Measurements from ENCODE around the gene DNAH12. TPM values are rescaled to one million over a fixed set of nuclear protein-coding genes. Genes with fewer than 3 reads are reported as not detected.

The DNAH12 gene
- total RNA-seq, 3 donors from 2014 or later = 0.15 to 0.33 (median 0.32) TPM

DNA sequence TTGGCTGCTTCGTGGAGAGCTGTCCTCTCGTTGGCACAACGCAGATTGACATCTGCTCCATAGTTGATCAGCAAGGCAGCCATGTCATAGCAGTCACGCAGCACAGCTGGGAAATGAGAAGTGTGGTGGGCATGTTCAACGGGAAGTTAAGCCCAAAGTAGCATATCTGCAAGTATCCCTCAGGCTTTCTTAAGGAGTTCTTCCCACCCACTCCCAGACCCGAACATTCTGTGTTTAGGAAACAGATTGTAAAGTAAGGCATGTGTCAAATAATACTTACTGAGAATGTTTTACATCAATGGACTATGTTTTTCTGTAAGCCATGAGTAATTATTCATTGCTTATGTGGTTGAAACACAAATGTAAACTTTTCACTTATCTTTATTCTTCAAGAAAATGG, 260.8 kb downstream of the DNAH12 start:
- Histone ChIP-seq H3K27ac (no peak overlapping the region), H3K4me1 (no peaks in the 10 kb centered on the region), H3K36me3 (no peaks in the 10 kb centered on the region), H3K4me3 (no peak overlapping the region), H3K9me3 (no peaks in the 10 kb centered on the region), H3K27me3 (no peaks in the 10 kb centered on the region)
- no peak for TF ChIP-seq POLR2AphosphoS5 (IDR thresholded peaks at IDR 0.05)
- TF ChIP-seq, protein P1, sequence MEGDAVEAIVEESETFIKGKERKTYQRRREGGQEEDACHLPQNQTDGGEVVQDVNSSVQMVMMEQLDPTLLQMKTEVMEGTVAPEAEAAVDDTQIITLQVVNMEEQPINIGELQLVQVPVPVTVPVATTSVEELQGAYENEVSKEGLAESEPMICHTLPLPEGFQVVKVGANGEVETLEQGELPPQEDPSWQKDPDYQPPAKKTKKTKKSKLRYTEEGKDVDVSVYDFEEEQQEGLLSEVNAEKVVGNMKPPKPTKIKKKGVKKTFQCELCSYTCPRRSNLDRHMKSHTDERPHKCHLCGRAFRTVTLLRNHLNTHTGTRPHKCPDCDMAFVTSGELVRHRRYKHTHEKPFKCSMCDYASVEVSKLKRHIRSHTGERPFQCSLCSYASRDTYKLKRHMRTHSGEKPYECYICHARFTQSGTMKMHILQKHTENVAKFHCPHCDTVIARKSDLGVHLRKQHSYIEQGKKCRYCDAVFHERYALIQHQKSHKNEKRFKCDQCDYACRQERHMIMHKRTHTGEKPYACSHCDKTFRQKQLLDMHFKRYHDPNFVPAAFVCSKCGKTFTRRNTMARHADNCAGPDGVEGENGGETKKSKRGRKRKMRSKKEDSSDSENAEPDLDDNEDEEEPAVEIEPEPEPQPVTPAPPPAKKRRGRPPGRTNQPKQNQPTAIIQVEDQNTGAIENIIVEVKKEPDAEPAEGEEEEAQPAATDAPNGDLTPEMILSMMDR (IDR thresholded peaks at IDR 0.05) = no peak
- no peak for DNase-seq (ENCODE audit: low spot score in 2 of 2)
- intact Hi-C loops (cut with DNase I; ENCODE audit: low total_unique reads) = no loop called here

- no peaks in the 10 kb centered on the region for H3K36me3 ChIP-seq
- H3K9me3 ChIP-seq = no peaks in the 10 kb centered on the region
- no peak overlapping the region for H3K27ac ChIP-seq
- TF ChIP-seq, protein P1 (IDR thresholded peaks at IDR 0.05) = no peak
- no peak for TF ChIP-seq POLR2A (IDR thresholded peaks at IDR 0.05)
- TF ChIP-seq POLR2AphosphoS5 (IDR thresholded peaks at IDR 0.05) = no peak
- no peak for DNase-seq (ENCODE audit: low spot score in 2 of 2)
- H3K4me3 ChIP-seq = no peak overlapping the region
- no peaks in the 10 kb centered on the region for H3K4me1 ChIP-seq
- intact Hi-C loops (cut with DNase I; ENCODE audit: low total_unique reads) = no loop called here
- H3K27me3 ChIP-seq = no peaks in the 10 kb centered on the region
These were observed 262.4 kb downstream of the DNAH12 start for GRCh38 chr3:57281715-57282114.

GRCh38 chr3:57279685-57280084, 264.5 kb downstream of the DNAH12 start:
- Histone ChIP-seq H3K27me3 (no peaks in the 10 kb centered on the region), H3K36me3 (no peaks in the 10 kb centered on the region), H3K27ac (no peak overlapping the region), H3K9me3 (no peaks in the 10 kb centered on the region), H3K4me1 (no peaks in the 10 kb centered on the region), H3K4me3 (no peak overlapping the region)
- intact Hi-C loops (cut with DNase I; ENCODE audit: low total_unique reads) = no loop called here
- TF ChIP-seq POLR2A (IDR thresholded peaks at IDR 0.05) = no peak
- no peak for DNase-seq (ENCODE audit: low spot score in 2 of 2)

DNA sequence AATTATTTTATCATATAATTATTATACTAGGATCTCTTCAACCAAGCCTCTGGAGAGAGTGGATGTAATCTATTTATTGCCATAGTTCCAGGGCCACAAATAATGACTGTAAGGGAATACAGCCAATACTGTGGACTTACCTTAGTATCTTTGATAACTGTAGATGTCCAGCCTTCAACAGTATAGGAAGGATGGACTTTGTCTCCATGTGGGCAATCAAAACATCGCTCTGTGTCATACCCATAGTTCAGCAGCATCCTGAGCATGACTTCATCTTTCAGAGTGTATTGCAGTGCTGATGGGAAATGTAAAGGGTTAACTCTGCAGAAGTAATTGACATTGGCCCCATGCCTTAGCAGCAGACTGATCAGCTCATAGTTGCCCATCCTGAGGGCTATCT, 265.9 kb downstream of the DNAH12 start:
- intact Hi-C loops (cut with DNase I; ENCODE audit: low total_unique reads) = no loop called here
- Histone ChIP-seq H3K4me3 (no peak overlapping the region), H3K9me3 (no peaks in the 10 kb centered on the region), H3K36me3 (no peaks in the 10 kb centered on the region), H3K27me3 (no peaks in the 10 kb centered on the region), H3K4me1 (no peaks in the 10 kb centered on the region), H3K27ac (no peak overlapping the region)
- TF ChIP-seq POLR2A (IDR thresholded peaks at IDR 0.05) (no peak), POLR2AphosphoS5 (IDR thresholded peaks at IDR 0.05) (no peak)
- TF ChIP-seq, protein P1 (IDR thresholded peaks at IDR 0.05) = no peak
- DNase-seq (ENCODE audit: low spot score in 2 of 2) = no peak

DNA sequence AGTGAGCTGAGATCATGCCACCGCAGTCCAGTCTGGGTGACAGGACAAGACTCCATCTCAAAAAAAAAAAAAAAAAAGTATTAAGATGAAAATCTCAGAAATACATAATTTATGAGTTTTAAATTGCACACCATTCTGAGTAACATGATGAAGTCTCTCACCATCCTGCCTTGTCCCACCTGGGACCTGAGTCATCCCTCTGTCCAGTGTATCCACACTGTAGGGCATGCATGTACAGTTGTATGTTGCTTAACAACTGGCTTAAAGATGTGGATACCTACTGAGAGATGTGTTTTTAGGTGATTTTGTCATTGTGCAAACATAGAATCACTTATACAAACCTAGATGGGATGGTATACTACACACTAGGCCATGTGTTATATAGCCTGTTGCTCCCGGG, 268.8 kb downstream of the DNAH12 start:
- no peaks in the 10 kb centered on the region for H3K36me3 ChIP-seq
- intact Hi-C loops (cut with DNase I; ENCODE audit: low total_unique reads) = no loop called here
- DNase-seq (ENCODE audit: low spot score in 2 of 2) = no peak
- no peak overlapping the region for H3K4me3 ChIP-seq
- no peaks in the 10 kb centered on the region for H3K4me1 ChIP-seq
- no peak overlapping the region for H3K27ac ChIP-seq
- H3K9me3 ChIP-seq = no peaks in the 10 kb centered on the region
- TF ChIP-seq, protein P1 (IDR thresholded peaks at IDR 0.05) = no peak
- no peak for TF ChIP-seq POLR2A (IDR thresholded peaks at IDR 0.05)
- TF ChIP-seq POLR2AphosphoS5 (IDR thresholded peaks at IDR 0.05) = no peak
- no peaks in the 10 kb centered on the region for H3K27me3 ChIP-seq

- Histone ChIP-seq H3K4me1 (no peaks in the 10 kb centered on the region), H3K9me3 (no peaks in the 10 kb centered on the region), H3K27ac (no peak overlapping the region), H3K36me3 (peaks cover 5% of the 10 kb centered on the region), H3K4me3 (no peak overlapping the region), H3K27me3 (no peaks in the 10 kb centered on the region)
- no peak for DNase-seq (ENCODE audit: low spot score in 2 of 2)
- intact Hi-C loops (cut with DNase I; ENCODE audit: low total_unique reads) = no loop called here
- TF ChIP-seq POLR2AphosphoS5 (IDR thresholded peaks at IDR 0.05) = no peak
- no peak for TF ChIP-seq POLR2A (IDR thresholded peaks at IDR 0.05)
- TF ChIP-seq, protein P1 (IDR thresholded peaks at IDR 0.05) = no peak
These were observed 269.3 kb downstream of the DNAH12 start for GRCh38 chr3:57274845-57275244.
